ENCODE measurements around the gene OTOP2.
A peak's percentile ranks its signal among the peaks of the same experiment; 100 is the strongest.
"Not testable (repeated sequence)": the region's sequence is repeated elsewhere in the genome, so short reads cannot be mapped to it uniquely, and the experiment has no call there.

OTOP2 gene

GRCh38 chr17:74901353-74902135 is 22.5 kb upstream of the OTOP2 start:
- DNase-seq (ENCODE audit: low spot score) = no peak

GRCh38 chr17:74903034-74903433 is 21.0 kb upstream of the OTOP2 start:
- DNase-seq (ENCODE audit: low spot score) = no peak

GRCh38 chr17:74903671-74904070 is 20.4 kb upstream of the OTOP2 start:
- DNase-seq (ENCODE audit: low spot score) = no peak

- no peak for DNase-seq (ENCODE audit: low spot score)
These were observed 19.2 kb upstream of the OTOP2 start for GRCh38 chr17:74904687-74905409.

GRCh38 chr17:74906214-74906793 is 17.8 kb upstream of the OTOP2 start:
- DNase-seq (ENCODE audit: low spot score) = not testable (repeated sequence)

- no peak for DNase-seq (ENCODE audit: low spot score)
These were observed 17.1 kb upstream of the OTOP2 start for GRCh38 chr17:74907012-74907411.

- DNase-seq (ENCODE audit: low spot score) = not testable (repeated sequence)
These were observed 15.0 kb upstream of the OTOP2 start for GRCh38 chr17:74909097-74909496.

- not testable (repeated sequence) for DNase-seq (ENCODE audit: low spot score)
These were observed 12.7 kb upstream of the OTOP2 start for GRCh38 chr17:74911423-74911822.

GRCh38 chr17:74916136-74916850 is 7.8 kb upstream of the OTOP2 start:
- no peak for DNase-seq (ENCODE audit: low spot score)

GRCh38 chr17:74916851-74917199 is 7.2 kb upstream of the OTOP2 start:
- no peak for DNase-seq (ENCODE audit: low spot score)

- no peak for DNase-seq (ENCODE audit: low spot score)
These were observed 6.6 kb upstream of the OTOP2 start for GRCh38 chr17:74917430-74917829.

- no peak for DNase-seq (ENCODE audit: low spot score)
These were observed 5.2 kb upstream of the OTOP2 start for GRCh38 chr17:74918906-74919305.

- DNase-seq (ENCODE audit: low spot score) = peak; percentile 2
These were observed 4.4 kb upstream of the OTOP2 start for GRCh38 chr17:74919440-74920305.

- DNase-seq (ENCODE audit: low spot score) = no peak
These were observed 3.8 kb upstream of the OTOP2 start for GRCh38 chr17:74920306-74920620.

GRCh38 chr17:74920642-74921025 is 3.4 kb upstream of the OTOP2 start:
- no peak for DNase-seq (ENCODE audit: low spot score)

- DNase-seq (ENCODE audit: low spot score) = no peak
These were observed 2.9 kb upstream of the OTOP2 start for GRCh38 chr17:74921026-74921681.

- no peak for DNase-seq (ENCODE audit: low spot score)
These were observed 2.3 kb upstream of the OTOP2 start for GRCh38 chr17:74921769-74922168.

- no peak for DNase-seq (ENCODE audit: low spot score)
These were observed 1.9 kb upstream of the OTOP2 start for GRCh38 chr17:74922172-74922571.

- DNase-seq (ENCODE audit: low spot score) = peak; percentile 2
These were observed 1.2 kb upstream of the OTOP2 start, which contains the start of gene USH1G for GRCh38 chr17:74922694-74923537. Gene USH1G, minus strand, starts transcription at chr17:74923255. Its CDS starts 182 bp downstream, at chr17:74923073.

All from CD4-positive, alpha-beta T cell treated with Interleukin-15 for 4 hours (primary cell).